GM21390 (cell line): ENCODE measurements around the gene MDFIC.
A peak's percentile ranks its signal among the peaks of the same experiment; 100 is the strongest.

Experiments
- ATAC-seq: cut with Tn5 transposase; IDR thresholded peaks from one replicate; pipeline ENCODE4 v1.9.1; 2021; ENCODE audit not compliant: unreplicated experiment

Gene MDFIC

GRCh38 chr7:114949231-114949630 is 27.3 kb downstream of the MDFIC start:
- no peak for ATAC-seq

- no peak for ATAC-seq
Measured at GRCh38 chr7:114952296-114952695, 30.4 kb downstream of the MDFIC start.

GRCh38 chr7:114953724-114954123 is 31.8 kb downstream of the MDFIC start:
- no peak for ATAC-seq

- peak; percentile 61 for ATAC-seq
Measured at GRCh38 chr7:114956702-114957101, 34.8 kb downstream of the MDFIC start.

- ATAC-seq: no peak
Measured at GRCh38 chr7:114957444-114957843, 35.5 kb downstream of the MDFIC start.

- peak; percentile 67 for ATAC-seq
Measured at GRCh38 chr7:114959931-114960330, 38.0 kb downstream of the MDFIC start.

- ATAC-seq: no peak
Measured at GRCh38 chr7:114962441-114962840, 40.5 kb downstream of the MDFIC start.

- no peak for ATAC-seq
Measured at GRCh38 chr7:114966156-114966555, 44.3 kb downstream of the MDFIC start.

- ATAC-seq: no peak
Measured at GRCh38 chr7:114969096-114969495, 47.2 kb downstream of the MDFIC start.

GRCh38 chr7:114970308-114970707 is 48.4 kb downstream of the MDFIC start:
- no peak for ATAC-seq

GRCh38 chr7:114970732-114971131 is 48.8 kb downstream of the MDFIC start:
- ATAC-seq: no peak

- peak; percentile 34 for ATAC-seq
Measured at GRCh38 chr7:114972567-114972966, 50.7 kb downstream of the MDFIC start.

GRCh38 chr7:114973147-114973546 is 51.3 kb downstream of the MDFIC start:
- ATAC-seq: no peak

GRCh38 chr7:114975401-114975800 is 53.5 kb downstream of the MDFIC start:
- no peak for ATAC-seq

GRCh38 chr7:114976666-114977065 is 54.8 kb downstream of the MDFIC start:
- ATAC-seq: no peak

GRCh38 chr7:114977277-114977676 is 55.4 kb downstream of the MDFIC start:
- no peak for ATAC-seq

GRCh38 chr7:114979388-114979787 is 57.5 kb downstream of the MDFIC start:
- ATAC-seq: peak; percentile 35

- no peak for ATAC-seq
Measured at GRCh38 chr7:114979803-114980507, 58.1 kb downstream of the MDFIC start.

GRCh38 chr7:114981323-114981722 is 59.4 kb downstream of the MDFIC start:
- peak; percentile 32 for ATAC-seq

- ATAC-seq: no peak
Measured at GRCh38 chr7:114985116-114985715, 63.3 kb downstream of the MDFIC start.

- no peak for ATAC-seq
Measured at GRCh38 chr7:114986190-114987180, 64.6 kb downstream of the MDFIC start.

GRCh38 chr7:114988026-114988425 is 66.1 kb downstream of the MDFIC start:
- no peak for ATAC-seq
